Activated CD8-positive, alpha-beta memory T cell treated with anti-CD3 and anti-CD28 coated beads for 24 hours (primary cell): ENCODE results near the gene CD80.
"Not testable (repeated sequence)": the region's sequence is repeated elsewhere in the genome, so short reads cannot be mapped to it uniquely, and the experiment has no call there.

Experiments used
- DNase-seq: peaks from one replicate; pipeline ENCODE4 v3.0.0-alpha.2; 2020

The CD80 gene

DNA sequence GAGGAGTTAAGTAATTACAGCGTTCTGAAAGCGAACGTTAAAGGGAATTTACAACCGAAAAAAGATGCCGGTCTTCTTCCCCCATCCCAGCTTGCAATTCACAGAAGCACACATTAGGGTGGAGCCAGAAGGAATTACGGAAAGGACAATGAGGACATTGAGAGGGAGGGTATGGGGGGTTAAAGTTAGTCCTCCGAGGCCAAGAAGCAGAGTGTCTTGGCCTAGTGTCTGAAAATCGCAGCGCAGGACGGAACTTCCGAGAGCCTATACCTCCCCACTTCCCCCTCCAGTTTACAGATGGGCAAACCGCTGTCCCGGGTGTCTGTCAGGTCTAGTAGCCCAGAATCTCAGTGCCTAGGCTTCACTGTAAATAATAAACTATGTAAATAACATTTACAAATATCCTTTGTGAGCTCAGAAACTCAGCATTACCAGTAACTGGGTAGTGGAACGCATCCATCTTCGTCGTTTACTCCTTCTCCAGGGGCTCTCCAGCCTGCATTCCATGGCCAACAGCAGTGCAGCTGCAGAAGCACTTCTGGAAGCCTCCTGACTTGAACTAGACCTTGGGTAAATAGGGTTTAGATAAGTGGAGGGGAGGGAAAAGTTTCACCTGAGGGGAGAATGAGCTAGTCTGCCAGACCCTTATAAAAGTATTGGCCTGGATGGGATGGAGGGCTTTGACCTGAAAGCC lies 20.8 kb upstream of the CD80 start:
- peak; percentile 66 for DNase-seq

DNA sequence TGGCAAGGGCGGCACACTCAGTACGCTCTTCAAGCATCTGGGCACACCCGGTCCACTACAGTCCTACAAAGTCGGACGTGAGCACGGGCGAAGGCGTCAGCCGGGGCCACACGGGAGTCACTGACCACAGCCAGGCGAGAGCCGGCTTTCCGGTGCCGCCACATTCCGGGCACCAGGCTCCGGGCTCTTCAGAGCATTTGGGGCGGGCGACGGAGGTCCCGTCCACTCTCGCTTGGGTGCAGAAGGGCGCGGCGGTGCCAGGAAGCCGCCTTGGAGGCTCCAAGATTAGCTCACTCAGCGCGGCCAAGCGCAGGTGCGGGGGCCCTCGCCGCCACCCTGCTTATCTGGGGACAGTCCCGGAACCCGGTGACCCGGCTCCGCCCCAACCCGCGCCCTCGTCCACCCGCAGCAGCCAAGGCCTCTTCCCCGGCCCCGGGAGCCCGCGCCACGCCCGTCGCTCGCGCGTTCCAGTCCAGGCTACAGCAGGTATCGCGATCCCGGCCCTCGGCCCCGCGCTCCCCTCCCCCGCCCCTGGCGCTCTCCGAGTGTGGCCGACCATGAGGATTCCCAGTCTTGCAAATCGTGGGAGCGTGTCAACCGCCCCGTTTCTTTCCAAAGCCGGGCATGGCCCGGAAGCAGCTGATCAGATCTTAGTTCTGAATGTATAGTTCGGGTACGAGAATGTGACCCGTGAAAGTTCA lies 20.1 kb upstream of the CD80 start, which contains the start of gene ADPRH:
ADPRH (plus strand) TSS at position 127 of the 701 bp plus-strand sequence. CDS start 2,678 bp downstream, outside the sequence.
- peak; percentile 84 for DNase-seq

DNA sequence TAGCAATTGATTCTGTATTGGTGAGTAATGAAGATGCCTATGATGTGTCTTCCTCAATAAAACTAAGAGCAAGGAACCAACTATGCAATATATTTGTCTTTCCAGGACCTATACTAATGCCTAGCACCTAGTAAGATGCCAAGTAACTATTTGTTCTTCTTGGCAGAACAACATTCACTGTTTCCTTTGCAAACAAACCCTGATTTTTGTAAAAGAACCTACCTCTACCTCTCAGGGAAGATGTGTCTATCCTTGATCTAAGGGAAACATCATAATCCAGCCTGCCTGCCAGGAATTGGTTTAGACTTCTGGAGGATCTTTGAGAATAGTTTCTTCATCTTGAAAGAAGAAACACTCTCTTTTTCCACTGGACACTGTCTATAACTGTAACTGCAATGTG lies 16.1 kb upstream of the CD80 start:
- DNase-seq = no peak

- DNase-seq = no peak
Measured at GRCh38 chr3:119571688-119572087, 12.3 kb upstream of the CD80 start.

GRCh38 chr3:119571230-119571629 lies 11.8 kb upstream of the CD80 start:
- DNase-seq = no peak

DNA sequence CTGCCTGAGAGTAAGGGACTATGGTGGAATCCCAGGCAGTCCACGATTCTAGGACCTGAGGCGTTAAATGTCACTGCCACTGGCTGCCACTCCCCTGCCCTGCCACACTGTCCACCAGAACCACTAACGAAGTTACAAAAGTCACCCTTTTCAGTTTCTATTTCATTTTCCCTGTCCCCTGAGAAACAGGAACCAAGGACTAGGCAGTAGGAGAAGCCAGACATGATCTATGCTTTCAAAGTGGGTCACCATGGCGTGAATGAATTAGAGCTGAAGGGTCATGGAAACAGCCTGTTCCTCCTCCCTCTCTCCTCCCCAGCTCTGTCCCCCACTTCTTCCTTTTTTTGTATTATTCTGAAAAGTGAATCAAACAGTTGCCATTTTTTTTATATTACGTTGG lies 10.8 kb upstream of the CD80 start:
- no peak for DNase-seq

DNA sequence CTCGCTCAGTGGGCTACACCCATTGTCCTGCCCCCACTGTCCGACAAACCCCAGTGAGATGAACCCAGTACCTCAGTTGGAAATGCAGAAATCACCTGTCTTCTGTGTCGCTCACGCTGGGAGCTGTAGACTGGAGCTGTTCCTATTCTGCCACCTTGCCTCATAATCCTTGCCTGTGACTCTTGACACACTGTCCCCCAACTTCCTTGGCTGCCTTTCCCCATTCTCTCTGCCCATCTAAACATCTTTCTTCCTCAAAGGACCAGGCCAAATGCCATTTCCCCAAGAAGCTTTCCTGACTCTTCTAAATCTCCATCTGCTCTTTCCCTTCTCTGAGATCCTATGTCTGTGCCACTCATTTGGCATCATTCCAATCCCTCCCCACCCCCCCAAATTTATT lies 9.7 kb upstream of the CD80 start:
- DNase-seq = no peak

GRCh38 chr3:119563334-119563733 lies 3.9 kb upstream of the CD80 start:
- not testable (repeated sequence) for DNase-seq

GRCh38 chr3:119562307-119562961 lies 3.0 kb upstream of the CD80 start:
- DNase-seq = peak; percentile 68

GRCh38 chr3:119560160-119560559 lies 746 bp upstream of the CD80 start:
- DNase-seq = no peak

- no peak for DNase-seq
Measured at GRCh38 chr3:119558626-119559317, 642 bp downstream of the CD80 start.

- DNase-seq = no peak
Measured at GRCh38 chr3:119557877-119558269, 1.5 kb downstream of the CD80 start.

GRCh38 chr3:119557192-119557876 lies 2.1 kb downstream of the CD80 start:
- DNase-seq = no peak

DNA sequence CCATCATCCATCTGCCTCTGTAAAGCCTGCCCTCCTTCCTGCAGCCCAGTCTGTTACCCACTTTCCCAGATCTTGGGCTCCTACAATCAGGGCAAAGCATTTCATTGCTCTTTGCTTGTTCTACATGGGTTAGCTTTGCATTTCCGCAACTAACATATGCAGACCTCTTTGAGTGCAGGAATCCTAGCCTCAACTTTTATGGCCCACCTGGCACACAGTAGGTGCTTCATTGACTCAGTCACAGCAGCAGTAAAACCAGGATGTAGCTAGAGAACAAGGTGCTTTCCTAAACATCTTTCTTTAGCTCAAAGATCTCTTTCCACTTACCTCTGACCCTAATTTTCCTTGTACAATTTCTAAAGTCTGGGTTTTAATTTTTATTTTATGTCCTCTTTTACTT lies 3.5 kb downstream of the CD80 start:
- no peak for DNase-seq

GRCh38 chr3:119555309-119555735 lies 4.1 kb downstream of the CD80 start:
- DNase-seq = no peak

DNA sequence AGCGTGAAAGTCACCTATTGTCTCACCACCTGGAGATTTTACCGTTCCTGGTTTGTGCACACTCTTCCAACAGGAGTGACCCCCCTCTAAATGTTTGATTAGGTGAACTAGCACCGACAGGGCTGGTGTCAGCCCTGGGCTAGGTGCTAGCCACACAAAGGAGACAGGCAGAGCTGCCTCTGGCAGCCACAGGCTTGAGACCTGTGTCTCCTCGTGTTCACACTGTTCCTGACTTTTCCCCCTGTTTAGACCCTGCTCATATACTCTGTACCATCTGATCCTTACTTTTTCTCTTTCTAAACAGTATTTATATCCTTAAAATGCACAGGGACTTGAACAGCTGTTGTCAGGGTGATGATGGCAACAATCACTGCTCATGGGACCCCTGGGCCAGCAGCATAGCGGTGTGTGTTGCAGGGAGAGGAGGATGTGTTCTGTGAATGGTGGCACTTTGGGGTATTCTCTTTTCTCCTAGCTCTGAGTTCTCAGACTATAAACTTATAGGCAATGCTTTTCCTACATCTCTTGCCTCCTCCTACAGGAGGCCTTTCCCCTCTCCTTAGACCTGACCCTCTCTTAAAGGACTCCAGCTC lies 5.5 kb downstream of the CD80 start:
- DNase-seq = no peak

GRCh38 chr3:119552928-119553327 lies 6.5 kb downstream of the CD80 start:
- DNase-seq = not testable (repeated sequence)

DNA sequence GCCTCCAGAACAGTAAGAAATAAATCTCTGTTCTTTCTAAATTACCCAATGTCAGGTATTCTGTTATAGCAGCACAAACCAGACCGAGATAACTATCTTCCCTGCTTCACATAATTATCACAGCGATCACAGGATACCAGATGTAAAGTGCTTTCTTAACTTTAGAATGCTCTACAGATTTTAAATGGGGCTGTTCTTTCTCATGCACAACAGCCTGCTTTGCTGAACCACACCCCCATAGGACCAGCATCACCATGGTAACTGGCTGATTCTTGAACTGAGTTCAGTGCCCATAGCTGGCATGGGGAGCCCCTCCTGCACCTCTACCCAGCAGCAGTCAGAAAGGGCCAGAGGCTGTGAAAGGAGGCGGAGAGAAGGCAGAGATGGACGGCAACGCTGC lies 7.8 kb downstream of the CD80 start:
- no peak for DNase-seq

DNA sequence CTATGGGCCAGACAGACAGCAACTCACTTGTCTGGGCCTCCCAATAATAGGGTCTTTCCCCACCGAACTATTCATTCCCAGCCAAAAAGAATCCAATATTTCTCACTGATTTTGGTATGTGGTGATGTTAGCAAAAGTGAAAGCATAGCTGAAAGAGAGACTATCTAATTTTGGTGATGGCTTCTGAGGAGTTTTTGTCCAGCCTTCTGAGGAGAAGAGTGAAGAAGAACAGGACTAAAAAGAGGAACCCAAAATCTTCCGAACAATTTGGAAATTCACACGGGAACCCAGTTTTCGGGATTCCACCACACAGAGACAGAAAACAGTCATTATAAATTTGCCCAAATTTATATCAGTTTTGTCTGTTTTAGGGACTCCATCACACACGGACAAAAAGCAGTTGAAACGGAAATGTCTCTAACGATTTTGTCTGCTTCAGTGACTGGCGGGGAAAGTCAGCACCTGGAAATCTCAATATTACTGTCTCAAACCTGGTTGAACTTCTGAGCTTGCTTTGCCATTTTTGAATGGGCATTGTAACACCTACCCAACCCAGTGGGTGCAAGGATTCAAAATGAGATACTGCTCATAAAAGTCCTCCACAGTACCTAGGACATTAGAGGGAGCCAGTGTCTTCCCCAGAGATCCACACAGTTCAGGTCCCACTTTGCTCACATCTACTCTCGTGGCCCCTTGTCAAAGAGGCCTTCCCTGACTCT lies 9.1 kb downstream of the CD80 start:
- no peak for DNase-seq

DNA sequence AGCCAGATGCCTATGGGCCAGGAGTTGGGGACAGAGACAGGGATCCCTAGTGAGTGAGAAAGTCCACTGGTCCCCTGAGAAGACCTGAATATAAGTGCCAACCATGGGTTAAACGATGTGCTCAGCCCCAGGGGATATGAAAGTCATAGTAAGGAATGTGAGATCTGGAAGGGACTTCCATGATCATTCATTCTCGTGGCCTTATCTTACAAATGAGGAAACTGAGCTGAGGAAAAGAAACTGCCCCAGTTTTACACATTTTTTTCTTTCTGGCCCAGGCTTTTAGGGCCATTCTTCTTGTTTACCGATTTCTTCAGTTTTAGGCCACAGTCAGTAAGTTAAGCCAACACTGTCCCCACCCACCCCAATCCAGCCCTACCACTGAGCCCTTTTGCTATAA lies 11.1 kb downstream of the CD80 start:
- no peak for DNase-seq

DNA sequence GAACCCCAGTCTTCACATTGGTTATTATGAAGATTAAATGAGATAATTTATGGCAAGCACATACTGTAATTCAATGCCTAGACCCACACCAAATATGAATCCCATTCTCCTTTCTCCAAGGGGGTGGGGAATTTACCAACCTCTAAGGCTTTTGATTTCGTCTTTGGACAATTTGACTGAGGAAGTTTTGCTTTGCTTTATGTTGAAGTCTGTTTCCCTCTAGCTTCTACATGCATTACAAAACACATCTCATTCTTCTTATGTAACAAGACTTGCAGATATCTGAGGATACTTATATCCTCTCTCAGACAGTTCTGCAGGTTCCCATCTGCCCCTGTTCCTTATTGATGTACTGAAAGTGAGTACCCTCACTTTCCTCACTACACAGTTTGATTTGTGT lies 12.2 kb downstream of the CD80 start:
- DNase-seq = no peak

DNA sequence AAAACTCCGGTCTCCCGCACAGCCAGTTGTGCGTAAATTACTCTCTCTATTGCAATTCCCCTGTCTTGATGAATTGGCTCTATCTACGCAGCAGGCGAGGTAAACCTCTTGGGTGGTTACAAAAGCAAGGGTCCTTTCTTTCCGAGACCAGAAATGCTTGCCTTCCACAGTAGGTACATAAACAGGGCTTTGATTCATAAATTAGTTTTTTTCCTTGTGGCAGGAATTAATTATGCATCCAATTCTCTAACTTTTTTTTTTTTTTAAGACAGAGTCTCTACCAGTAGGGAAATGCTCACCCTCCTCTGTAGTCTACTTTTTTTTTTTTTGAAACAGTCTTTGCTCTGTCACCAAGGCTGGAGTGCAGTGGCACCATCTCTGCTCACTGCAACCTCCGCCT lies 16.3 kb downstream of the CD80 start:
- no peak for DNase-seq
